Gastrocnemius medialis (tissue), 4 donors: Measurements from ENCODE around the gene NEDD4L. TPM values are rescaled to one million over a fixed set of nuclear protein-coding genes. Genes with fewer than 3 reads are reported as not detected.

Experiments used
- ATAC-seq, 2 donors: fragments of 150-250 bp; one replicate each; pipeline ENCODE4 v1.9.1; 2016
- DNase-seq, 2 donors: peaks; one replicate each; pipeline ENCODE4 v3.0.0-alpha.2; 2019
- H3K27ac ChIP-seq, 4 donors: fragments of 200-600 bp; sonication (generic); 1 replicate in 1 of 4; 2 replicates in 3 of 4; pipeline ENCODE4 v1.5.1; 2016 to 2018; ENCODE audit warnings: mild to moderate bottlenecking in 2 of 4, moderate library complexity in 1 of 4
- H3K27me3 ChIP-seq, 3 donors: fragments of 200-600 bp; sonication (generic) in 2 of 3; 1 replicate in 1 of 3; 2 replicates in 2 of 3; pipeline versions ENCODE4 v1.5.1 to v1.6.0; 2016 to 2019; ENCODE audit warnings: mild to moderate bottlenecking in 1 of 3, moderate library complexity in 1 of 3
- H3K36me3 ChIP-seq, 2 donors: fragments of 200-600 bp; sonication (generic) in 1 of 2; one replicate each; pipeline ENCODE4 v1.5.1; 2017 to 2018
- H3K4me1 ChIP-seq, 2 donors: fragments of 200-600 bp; sonication (generic) in 1 of 2; one replicate each; pipeline ENCODE4 v1.5.1; 2016 to 2017; ENCODE audit warnings: mild to moderate bottlenecking in 2 of 2
- H3K4me3 ChIP-seq, 4 donors: fragments of 200-600 bp; sonication (generic) in 3 of 4; 1 replicate in 1 of 4; 2 replicates in 3 of 4; pipeline ENCODE4 v1.5.1; 2016 to 2019; ENCODE audit warnings: mild to moderate bottlenecking in 2 of 4
- H3K9me3 ChIP-seq, 3 donors: fragments of 200-600 bp; sonication (generic) in 2 of 3; 1 replicate in 1 of 3; 2 replicates in 2 of 3; pipeline ENCODE4 v1.5.1; 2016 to 2019
- CTCF ChIP-seq, 5 experiments: fragments of 450-650 bp in 3 of 5; fragments of 200-600 bp in 2 of 5; sonication (generic) in 2 of 5; IDR thresholded peaks in 4 of 5; conservative IDR thresholded peaks in 1 of 5; 1 replicate in 4 of 5; 2 replicates in 1 of 5; pipeline ENCODE4 v1.5.1; 2016 to 2019; ENCODE audit warnings: antibody characterized with exemption in 5 of 5, mild to moderate bottlenecking in 3 of 5, moderate library complexity in 3 of 5
- POLR2A ChIP-seq, 2 donors: fragments of 450-650 bp; IDR thresholded peaks; one replicate each; pipeline ENCODE4 v1.6.1; 2017; ENCODE audit warnings: antibody characterized with exemption in 2 of 2, mild to moderate bottlenecking in 2 of 2, moderate library complexity in 2 of 2
- in situ Hi-C, 4 donors: fragments of 200-750 bp; cut with MboI; loops; one replicate each; pipeline versions ENCODE4 v1.15.0 to v1.8.0; 2017; ENCODE audit warnings: low sequenced_read_pairs in 4 of 4
- intact Hi-C: fragments of 100-400 bp; cut with DNase I; formaldehyde crosslinking; loops from one replicate; pipeline ENCODE4 v1.15.1; 2023; ENCODE audit warnings: low total_unique reads
- total RNA-seq, 4 donors: library from RNA; depleted of rRNA; stranded (reverse); fragments of >200 nt; gene quantifications; one replicate each; pipeline versions ENCODE4 v1.1.0 to v1.2.3, GENCODE V29; 2016

NEDD4L gene
- total RNA-seq, 4 donors from 2014 or later: 27.4 to 81.5 (median 51.5) TPM

- in situ Hi-C loops: no loop called here
- no peaks in the 10 kb centered on the region for H3K9me3 ChIP-seq
- intact Hi-C loops: no loop called here
- TF ChIP-seq CTCF (IDR thresholded peaks at IDR 0.05 in 4 of 5, conservative IDR thresholded peaks at IDR 0.05 in 1 of 5): no peak
- no peak for TF ChIP-seq POLR2A (IDR thresholded peaks at IDR 0.05)
- no peaks in the 10 kb centered on the region for H3K36me3 ChIP-seq
- DNase-seq (no peak), ATAC-seq (no peak)
- H3K27me3 ChIP-seq: no peaks in the 10 kb centered on the region
- H3K4me1 ChIP-seq: no peaks in the 10 kb centered on the region
- no peak overlapping the region for H3K27ac ChIP-seq
- no peak overlapping the region for H3K4me3 ChIP-seq
Measured at GRCh38 chr18:58419587-58420199, 375.7 kb downstream of the NEDD4L start.

GRCh38 chr18:58426611-58427010, 382.6 kb downstream of the NEDD4L start:
- Histone ChIP-seq H3K27ac (no peak overlapping the region), H3K4me1 (no peaks in the 10 kb centered on the region), H3K4me3 (no peak overlapping the region), H3K9me3 (no peaks in the 10 kb centered on the region), H3K36me3 (no peaks in the 10 kb centered on the region), H3K27me3 (no peaks in the 10 kb centered on the region)
- intact Hi-C loops (no loop called here), in situ Hi-C loops (no loop called here)
- DNase-seq (no peak), ATAC-seq (no peak)
- TF ChIP-seq POLR2A (IDR thresholded peaks at IDR 0.05): no peak
- no peak for TF ChIP-seq CTCF (IDR thresholded peaks at IDR 0.05 in 4 of 5, conservative IDR thresholded peaks at IDR 0.05 in 1 of 5)

- no peak for DNase-seq
- in situ Hi-C loops: no loop called here
- intact Hi-C loops: no loop called here
Measured at GRCh38 chr18:58427321-58427720, 383.3 kb downstream of the NEDD4L start.

GRCh38 chr18:58429442-58429841, 385.4 kb downstream of the NEDD4L start:
- Histone ChIP-seq H3K9me3 (no peaks in the 10 kb centered on the region), H3K36me3 (no peaks in the 10 kb centered on the region), H3K27ac (no peak overlapping the region), H3K27me3 (no peaks in the 10 kb centered on the region), H3K4me1 (no peaks in the 10 kb centered on the region), H3K4me3 (no peak overlapping the region)
- TF ChIP-seq CTCF (IDR thresholded peaks at IDR 0.05 in 4 of 5, conservative IDR thresholded peaks at IDR 0.05 in 1 of 5) (no peak), POLR2A (IDR thresholded peaks at IDR 0.05) (no peak)
- intact Hi-C loops: no loop called here
- ATAC-seq (no peak), DNase-seq (no peak)
- in situ Hi-C loops: no loop called here

More at GRCh38 chr18:58427321-58427720, 383.3 kb downstream of the NEDD4L start:
- Histone ChIP-seq H3K9me3 (no peaks in the 10 kb centered on the region), H3K36me3 (no peaks in the 10 kb centered on the region), H3K4me1 (no peaks in the 10 kb centered on the region), H3K27me3 (no peaks in the 10 kb centered on the region), H3K4me3 (no peak overlapping the region), H3K27ac (no peak overlapping the region)
- TF ChIP-seq POLR2A (IDR thresholded peaks at IDR 0.05) (no peak), CTCF (IDR thresholded peaks at IDR 0.05 in 4 of 5, conservative IDR thresholded peaks at IDR 0.05 in 1 of 5) (no peak)
- ATAC-seq: no peak

- no peak for ATAC-seq
Measured at GRCh38 chr18:58431215-58431614, 387.2 kb downstream of the NEDD4L start.

More at GRCh38 chr18:58431215-58431614, 387.2 kb downstream of the NEDD4L start:
- Histone ChIP-seq H3K4me3 (no peak overlapping the region), H3K4me1 (no peaks in the 10 kb centered on the region), H3K9me3 (no peaks in the 10 kb centered on the region), H3K27ac (no peak overlapping the region), H3K36me3 (no peaks in the 10 kb centered on the region), H3K27me3 (no peaks in the 10 kb centered on the region)
- in situ Hi-C loops: no loop called here
- no peak for DNase-seq
- intact Hi-C loops: no loop called here
- TF ChIP-seq POLR2A (IDR thresholded peaks at IDR 0.05) (no peak), CTCF (IDR thresholded peaks at IDR 0.05 in 4 of 5, conservative IDR thresholded peaks at IDR 0.05 in 1 of 5) (no peak)
